HG02678 (cell line): ENCODE data around the gene PRR23B.

Source experiments
- ATAC-seq: cut with Tn5 transposase; IDR thresholded peaks from one replicate; pipeline ENCODE4 v1.9.1; 2021; ENCODE audit warnings: mild to moderate bottlenecking, moderate library complexity; ENCODE audit not compliant: unreplicated experiment

PRR23B gene

DNA sequence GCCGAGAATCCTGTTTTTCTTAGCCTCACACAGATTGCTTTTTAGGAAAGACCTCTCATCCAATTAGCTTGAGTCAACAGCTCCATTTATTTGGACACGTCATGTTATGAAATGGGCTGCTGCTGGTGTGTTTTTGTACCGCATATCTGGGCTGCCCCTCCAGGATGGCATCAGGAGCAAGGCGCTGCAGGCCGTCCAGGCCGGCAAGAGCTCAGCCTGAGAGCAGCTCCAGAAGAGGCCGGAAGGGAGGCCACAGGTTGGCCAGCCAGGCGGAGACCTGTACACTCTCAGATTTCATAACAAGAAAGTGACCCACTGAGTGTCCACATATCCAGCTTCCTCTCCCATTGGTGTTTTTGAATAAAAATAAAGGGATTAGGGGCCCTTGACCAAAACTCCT is 45.4 kb downstream of the PRR23B start:
- ATAC-seq: no peak

DNA sequence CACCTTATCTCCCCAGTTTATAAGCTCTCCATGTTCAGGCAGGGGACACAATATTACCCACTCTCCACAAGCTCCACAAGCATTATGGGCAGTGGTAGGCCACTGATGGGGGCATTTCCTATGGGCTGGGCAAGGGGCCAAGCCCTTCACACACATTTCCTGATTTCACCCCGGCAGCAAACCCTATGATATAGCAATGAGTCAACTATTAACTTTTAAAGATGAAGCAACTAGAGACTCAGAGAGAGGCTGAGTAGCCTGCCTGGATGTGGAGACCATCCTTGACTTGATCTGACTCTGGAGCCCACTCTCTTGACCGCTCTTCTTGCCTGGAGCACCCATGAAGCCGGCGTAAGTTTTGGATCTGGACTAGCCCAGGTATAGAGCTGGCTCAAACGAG is 46.3 kb downstream of the PRR23B start:
- ATAC-seq: no peak

DNA sequence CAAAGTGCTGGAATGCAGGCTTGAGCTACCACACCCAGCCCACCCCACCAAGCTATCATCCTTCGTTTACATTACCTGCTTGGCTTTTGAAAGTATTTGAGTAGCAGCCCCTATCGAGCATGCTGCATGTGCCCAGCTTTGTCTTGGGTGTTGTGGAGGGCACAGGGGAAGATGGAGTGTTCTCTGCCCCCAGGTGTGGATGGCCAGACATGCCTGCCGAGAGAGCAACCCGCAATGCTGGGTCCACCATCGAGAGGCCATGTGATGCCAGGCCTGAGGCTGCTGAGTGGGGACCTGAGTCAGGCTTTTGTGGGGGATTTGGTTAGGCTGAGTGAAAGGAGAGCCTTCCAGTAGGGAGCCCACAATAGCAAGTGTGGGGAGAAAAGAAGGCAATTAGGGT is 47.8 kb downstream of the PRR23B start:
- ATAC-seq: no peak

DNA sequence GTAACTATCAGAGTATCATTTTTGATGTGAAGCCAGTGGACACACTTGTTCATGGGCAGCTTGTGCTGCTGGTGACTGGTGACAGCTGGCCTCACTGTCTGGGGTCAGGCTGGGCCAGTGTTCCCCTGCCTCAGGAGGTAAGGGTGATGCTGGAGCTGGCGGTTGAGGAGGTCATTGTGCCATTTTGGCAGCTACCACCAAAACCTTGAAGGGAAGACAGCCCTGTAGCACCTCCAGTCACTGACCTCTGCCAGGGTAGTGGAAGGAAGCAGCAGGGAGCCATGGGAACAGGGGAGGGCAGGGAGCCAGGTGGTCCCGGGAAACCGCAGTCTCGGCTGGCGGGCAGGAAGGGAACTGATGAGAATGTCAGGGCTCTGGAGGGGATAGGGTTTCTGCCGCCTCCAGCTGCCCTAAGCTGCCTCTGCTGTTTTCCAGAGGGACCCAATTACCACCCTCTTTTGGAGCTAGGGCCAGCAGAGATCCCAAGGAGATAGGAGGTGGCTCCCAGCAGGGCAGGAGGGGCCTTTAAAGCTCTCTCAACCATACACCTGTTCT is 48.9 kb downstream of the PRR23B start:
- ATAC-seq: no peak
